NCI-H2029 treated with DMSO at 0.1 percent for 48 hours (cell line): ENCODE data around the gene PDE6H.

Experiments
- DNase-seq: peaks from one replicate; lab custom pipeline; 2025; lab: John Stamatoyannopoulos, UW

The PDE6H gene

DNA sequence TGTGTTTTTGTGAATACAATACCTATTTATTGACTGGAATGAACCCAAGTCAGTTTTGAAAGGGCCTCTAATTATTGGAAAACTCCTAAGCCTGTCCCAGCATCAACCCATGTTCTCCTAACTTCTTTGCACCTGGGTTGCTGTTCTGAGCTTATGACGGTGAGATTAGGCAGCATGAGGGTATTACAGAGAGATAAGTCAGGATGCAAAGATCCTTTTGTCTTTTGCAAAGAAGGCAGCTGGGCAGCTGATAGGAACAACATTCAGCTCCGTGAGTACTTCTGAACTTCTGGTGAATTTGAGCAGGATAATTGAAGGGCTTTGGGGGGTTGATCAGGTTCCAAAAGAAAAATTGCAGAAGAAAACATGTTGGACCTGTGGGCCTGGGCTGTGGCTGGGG is at the start of gene PDE6H:
PDE6H (plus strand) TSS at position 227 of the 400 bp plus-strand sequence. CDS start 4,971 bp downstream, outside the sequence.
- DNase-seq, result no peak

DNA sequence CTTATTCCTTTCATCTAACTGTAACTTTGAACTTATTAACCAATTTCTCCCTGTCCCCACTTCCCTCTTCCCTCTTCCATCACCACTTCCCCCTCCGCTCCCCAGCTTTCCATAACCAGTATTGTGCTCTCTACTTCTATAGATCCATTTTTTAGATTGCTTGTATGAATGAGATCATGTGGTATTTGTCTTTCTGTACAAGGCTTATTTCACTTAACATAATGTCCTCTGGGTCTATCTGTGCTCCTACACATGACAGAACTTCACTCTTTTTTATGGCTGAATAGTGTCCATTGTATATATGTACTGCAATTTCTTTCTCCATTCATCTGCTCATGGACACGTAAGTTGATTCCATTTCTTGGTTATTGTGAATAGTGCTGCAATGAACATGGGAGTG is 48.9 kb upstream of the PDE6H start:
- DNase-seq, result no peak

DNA sequence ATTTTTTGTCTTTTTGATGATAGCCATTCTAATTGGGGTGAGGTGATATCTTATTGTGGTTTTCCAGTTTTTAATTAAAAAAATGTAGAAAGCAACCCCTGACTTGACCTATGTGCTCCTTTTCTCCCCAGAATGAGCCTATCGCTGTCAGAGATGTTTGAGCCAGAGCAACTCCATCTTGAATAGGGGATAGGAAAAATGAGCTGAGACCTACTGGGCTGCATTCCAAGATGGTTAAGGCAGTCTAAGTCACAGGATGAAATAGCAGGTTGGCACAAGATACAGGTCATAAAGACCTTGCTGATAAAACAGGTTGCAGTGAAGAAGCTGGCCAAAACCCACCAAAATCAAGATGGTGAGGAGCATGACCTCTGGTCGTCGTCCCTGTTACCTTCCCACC is 48.3 kb upstream of the PDE6H start:
- DNase-seq, result no peak

DNA sequence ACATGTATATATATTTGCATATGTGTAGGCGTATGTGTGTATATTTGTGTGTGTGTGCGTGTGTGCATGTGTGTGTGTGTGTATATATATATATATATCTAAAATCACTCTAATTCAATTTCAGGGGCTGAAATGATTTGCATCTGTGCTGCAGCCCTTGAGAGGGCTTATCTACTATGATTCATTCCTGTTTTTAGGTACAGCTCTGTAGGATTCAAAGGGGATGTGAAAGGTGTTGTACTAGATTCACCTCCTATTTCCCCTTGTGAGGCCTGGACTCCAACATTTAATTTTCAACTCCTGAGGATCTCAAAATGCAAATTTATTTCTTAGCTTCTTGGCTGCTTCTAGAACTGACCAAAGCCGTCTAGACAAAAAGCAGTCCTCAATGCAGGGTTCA is 45.6 kb upstream of the PDE6H start:
- no peak for DNase-seq

DNA sequence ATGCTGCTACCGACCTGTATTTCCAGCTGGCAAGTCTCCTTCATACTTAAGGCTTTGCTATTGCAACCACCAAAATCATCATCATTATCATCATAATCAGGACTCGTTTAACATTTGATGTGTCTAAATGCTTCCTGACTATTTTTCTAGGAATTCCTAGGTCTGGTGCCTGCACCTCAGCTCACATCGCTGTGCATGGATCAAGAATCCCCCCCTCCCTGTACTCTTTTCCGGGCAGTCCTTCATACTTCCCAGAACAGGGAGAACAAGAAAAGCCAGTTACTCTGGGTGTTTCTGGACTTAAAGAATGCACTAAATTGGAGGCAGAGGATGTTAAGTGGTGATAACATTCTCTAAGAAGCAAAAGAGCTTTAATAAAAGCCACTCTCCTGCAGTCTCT is 43.9 kb upstream of the PDE6H start:
- DNase-seq, result no peak

DNA sequence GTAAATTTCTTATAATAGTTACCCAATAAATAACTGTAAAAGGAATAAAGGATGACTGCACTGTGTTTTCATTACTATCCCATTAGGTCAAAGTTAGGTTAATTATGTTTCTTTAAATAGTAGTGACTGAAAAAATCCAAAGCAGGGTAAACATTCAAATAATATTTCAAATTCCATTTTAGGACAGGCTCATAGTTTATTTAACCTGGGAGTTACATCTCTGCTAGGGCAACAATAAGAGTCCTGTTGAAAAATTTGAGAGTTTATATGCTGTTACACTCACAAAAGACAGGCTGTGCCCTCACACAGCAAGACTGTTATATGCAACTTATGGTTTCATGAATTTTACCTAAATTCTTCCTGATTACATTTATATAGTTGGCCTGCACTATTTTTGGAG is 42.5 kb upstream of the PDE6H start:
- DNase-seq, result no peak

DNA sequence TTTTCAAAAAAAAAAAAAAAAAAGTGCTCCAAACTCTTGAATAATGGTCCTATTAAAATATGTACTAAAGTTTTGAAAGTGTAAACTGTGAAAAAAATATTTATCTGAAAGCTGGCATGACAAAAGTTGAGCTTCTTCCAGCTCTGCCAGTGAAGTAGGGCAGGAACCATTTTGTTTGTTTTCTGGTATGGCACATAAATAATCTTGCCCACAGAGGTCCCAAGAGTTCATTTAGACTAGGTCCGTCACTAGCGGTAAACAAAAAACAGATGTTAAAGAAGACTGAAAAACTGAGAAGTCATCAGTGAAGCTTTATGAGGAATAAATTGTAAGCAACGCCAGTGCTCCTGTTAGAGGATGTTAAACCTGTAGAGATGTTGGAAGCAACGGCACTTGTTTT is 41.5 kb upstream of the PDE6H start:
- DNase-seq, result no peak

DNA sequence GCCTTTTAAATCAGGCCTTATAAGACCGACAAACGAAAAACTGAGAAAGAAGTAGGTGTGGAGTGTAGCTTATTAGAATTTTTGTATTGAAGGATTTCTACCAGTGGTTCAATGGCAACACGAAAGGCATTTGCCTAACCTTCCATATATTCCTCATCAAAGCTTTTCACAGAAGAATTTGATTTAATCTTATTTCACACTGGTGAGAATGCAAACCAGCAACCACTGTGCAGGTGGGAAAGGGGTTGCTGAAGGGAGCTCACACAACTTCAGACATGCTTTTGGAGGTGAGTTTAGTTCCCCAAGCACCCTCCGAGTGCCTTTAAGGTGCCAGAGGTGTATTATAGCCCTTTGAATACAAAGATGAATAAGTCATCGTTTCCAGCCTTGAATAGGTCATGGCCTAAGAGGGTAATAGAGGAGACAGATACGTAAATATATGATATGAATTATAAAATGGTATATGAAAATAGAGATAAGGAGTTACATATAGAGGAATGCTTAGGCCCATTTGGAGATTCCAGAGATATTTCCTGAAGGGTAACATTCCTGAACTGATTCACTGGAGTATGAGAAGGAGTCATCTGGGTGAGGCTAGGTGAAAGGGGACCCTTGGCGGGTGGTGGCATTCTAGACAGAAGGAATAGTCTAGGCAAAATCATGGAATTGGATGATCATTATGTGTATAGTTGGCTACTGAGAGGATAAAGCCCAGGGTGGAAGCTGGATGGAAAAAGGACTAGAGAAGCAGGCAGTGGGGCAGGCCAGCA is 40.9 kb upstream of the PDE6H start:
- no peak for DNase-seq

DNA sequence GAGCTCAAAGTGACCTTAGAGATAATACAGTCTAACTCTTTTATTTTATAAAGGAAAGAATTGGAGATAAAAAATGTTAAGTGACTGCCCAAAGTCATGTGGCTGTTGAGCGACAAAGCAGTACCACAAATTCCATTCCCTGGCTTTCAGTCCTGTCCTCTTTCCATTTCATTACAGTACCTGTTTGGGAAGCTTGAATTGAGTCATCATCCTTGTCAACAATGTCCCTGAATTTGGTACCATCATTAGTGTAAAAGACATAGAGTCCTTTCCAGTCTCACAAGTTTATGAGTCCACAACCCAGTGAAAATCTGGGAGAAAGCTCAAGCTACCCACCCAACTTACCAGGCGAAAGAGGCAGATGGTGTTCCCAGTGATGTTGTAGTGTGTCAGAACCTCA is 38.3 kb upstream of the PDE6H start:
- DNase-seq, result no peak

DNA sequence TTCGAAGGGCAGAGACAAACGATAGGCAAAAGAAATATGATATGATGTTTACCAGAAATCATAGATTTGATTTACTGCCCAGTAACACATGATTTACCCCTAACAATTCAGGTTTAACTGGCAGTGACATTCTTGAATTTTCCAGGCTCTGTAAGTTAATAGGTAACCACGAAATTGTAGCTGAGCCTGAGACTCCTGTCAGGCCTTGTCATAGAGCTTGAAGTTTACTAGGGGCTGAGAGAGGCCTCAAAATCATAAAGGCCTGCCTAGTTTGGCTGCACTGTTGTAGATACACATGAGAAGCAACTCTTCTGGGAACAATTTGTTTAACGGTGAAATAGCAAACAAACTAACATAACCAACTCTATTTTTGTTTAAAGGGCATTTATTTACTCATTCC is 37.8 kb upstream of the PDE6H start:
- no peak for DNase-seq

DNA sequence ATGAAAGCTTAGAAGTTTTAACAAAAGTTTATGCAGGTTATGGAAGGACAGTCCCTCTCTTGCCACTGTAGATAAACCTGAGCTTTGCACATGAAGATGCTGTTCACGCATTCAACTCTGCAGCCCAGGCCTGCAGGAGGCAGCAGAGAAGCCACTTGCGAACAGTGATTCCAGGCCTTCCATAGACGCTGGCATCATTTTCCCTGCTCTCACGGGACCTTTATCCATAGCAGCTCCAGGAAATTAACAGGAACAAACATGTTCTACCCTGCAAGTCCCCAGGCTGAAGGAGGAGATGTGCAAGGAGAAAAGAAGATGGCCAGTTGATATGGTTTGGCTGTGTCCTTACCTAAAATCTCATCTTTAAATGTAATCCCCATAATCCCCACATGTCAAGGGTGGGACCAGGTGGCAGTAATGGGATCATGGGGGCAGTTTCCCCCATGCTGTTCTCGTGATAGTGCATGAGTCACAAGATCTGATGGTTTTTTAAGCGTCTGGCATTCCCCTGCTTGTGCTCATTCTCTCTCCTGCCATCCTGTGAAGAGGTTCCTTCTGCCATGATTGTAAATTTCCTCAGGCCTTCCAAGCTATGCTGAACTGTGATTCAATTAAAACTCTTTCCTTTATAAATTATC is 36.5 kb upstream of the PDE6H start:
- DNase-seq, result no peak

DNA sequence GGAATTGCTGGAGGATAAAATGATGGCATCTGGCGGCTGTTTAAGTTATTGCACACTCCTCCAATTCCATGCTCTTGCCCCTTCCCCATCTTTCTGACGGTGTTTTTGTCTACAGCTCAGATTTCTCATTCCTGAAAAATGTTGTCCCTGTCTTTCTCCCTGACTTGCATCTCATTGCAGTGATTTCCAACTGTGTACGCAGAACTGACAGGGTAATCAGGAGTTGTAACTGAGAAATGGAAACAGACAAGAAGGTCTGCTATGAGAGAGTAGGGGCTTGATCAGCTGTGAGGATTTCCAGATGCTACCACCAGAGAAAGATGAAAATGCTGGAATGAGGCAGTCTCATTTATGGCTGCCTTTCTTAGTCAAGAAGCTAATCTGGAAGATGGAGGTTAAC is 35.8 kb upstream of the PDE6H start:
- DNase-seq, result no peak

DNA sequence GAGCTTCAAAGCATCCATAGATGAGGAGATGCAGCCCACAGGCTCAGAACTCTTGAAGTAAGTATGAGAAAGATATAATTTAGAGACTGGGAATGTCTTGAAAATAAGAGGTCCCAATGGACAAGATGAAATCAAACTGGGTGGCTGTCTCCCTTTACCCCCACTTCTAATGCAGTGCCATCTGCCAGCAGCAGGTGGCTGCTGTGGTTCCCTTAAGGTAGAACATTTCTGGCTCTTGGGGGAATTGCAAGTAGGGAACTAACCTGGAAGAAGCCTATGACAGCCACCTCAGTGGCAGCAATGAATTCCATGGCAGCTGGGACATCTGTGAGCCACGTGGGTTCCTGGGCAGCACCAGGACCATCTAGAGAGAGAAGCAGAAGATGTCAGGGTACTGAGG is 35.2 kb upstream of the PDE6H start:
- DNase-seq, result no peak

DNA sequence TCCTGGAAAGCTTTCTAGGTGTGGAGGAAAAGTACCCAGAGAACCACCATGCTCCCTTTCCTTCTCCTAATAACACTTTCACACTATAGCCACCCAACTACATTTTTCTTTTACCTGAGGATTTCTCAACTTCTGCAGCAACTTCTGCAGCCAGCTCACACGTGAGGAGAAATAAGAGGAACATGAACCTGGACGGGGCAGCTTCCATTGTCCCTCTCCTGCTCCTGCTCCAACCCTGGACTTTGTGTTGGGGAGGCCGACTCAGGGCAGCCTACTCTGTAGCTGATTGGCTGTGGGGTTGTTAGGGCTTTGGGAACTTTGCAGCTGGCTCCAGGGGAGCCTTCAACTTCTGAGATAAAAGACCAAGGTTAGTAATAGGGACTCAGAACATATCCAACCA is 34.5 kb upstream of the PDE6H start, which contains the start of gene ERP27:
ERP27 (minus strand) TSS at position 237 of the 400 bp plus-strand sequence; CDS start at position 208, 29 bp downstream.
- DNase-seq, result no peak

DNA sequence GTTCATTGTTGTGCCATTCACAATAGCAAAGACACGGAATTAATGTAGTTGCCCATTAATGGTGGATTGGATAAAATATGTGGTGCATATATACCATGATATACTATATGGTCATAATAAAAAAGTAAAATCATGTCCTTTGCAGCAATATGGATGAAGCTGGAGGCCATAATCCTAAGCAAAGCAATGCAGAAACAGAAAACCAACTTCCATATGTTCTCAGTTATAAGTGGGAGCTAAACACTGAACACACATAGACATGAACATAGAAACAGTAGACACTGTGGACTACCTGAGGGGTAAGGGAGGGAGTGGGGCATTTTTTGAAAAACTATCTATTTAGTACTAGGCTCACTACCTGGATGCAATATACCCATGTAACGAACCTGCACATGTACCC is 31.5 kb upstream of the PDE6H start:
- no peak for DNase-seq

DNA sequence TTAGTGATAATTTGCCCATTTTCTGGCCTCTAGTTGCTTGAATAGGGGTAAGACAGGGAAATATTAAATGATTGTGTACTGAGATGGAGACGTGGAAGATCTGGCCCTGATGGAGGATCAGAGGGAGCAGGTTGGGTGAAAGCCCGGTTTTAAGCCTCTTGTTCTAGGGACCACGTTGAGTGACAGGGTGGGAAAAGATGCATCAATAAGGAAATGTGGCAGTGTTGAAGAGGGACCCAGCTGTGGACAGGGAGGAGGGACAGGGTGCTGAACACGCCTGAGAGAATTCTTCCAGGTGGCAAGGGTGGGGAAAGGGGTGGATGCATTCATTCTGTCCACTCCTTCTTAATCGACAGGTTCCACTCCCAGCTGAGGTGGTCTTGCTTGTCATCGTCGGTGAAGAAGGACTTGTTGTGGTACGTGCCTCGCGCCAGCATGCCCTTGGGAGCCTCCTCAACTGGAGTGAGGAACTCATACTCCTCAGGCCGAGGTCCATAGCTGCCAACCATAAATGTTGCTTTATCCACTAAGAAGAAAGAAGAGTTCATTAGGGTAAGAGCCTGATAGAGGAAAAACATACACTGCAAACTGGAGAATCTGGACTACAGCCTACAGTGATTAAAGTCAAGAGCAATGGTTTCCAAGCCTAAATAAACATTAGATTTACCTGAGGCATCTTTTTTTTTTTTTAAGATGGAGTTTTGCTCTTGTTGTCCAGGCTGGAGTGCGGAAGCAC is 30.5 kb upstream of the PDE6H start:
- peak; percentile 19 for DNase-seq

DNA sequence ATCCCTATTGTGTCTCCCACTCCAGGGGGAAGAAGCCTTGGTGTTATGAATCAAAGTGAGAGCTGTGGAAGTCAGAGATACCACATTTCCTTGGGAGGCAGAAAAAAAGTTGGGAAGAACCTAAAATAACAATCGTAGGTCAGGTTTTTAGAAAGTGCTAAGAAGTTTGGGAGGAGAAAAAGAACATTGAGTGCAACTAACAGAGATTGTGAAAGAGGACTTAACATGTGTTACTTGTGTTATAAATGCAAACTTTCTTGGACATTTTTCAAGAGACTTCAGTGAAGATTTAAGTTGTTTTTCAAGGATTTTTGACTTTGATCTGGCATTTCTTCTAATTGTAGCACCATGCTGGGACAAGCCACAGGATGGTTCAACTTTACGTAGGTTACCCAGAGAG is 26.7 kb upstream of the PDE6H start:
- DNase-seq, result no peak

DNA sequence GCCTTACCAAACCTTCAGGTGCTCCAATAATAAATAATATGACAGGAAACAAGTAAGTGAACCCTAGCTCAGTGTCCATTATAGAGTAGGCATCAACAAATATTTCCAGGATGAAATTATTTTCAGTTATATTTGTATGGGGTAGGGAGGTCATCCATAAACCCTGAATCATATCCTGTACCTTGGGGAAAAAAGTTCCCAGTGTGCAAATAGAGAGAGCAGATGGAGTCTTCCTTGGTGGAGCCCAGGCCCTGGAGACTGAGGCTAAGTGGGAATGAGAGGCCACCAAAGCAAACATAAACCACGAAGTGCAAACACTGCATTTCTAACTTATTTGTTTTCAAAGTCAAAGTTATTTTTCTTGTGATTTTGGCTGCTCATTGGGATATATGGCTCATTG is 26.0 kb upstream of the PDE6H start:
- no peak for DNase-seq

DNA sequence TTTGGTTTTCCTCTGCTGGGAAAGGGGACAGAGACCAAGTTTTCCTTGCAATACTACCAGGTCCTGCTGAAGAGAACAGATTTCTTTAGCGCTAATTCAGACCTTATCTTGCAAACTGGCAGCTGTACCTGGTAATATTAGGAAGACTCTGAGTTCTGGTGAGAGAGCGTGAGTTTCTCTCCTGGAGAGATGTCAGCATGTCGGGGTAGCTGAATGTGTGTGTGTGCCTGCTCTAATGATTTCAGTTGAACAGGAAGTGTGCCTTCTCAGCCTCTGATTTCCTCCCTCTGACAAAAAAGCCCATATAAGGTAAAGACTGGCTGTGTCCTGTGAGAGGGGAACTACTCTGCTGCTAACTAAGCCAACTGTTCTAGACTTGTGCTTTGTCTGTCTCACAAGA is 24.2 kb upstream of the PDE6H start:
- no peak for DNase-seq

DNA sequence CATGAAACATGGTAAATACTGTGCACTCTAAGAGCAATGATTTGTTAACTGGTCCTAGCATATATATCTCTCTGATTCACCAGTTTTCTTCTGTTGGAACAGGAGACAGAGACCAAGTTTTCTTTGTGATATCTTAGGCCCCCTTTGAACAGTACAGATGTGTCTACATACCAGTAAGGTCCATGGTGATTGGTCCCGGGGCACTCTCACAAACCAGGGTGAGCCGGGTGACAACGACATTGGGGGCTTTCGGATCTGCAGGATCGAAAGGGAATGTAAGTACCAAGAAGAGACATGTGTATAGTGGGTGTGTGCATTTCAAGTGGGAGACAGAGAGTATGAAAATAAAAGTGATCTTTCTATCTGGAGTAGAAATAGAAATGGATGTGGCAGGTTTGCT is 23.2 kb upstream of the PDE6H start:
- no peak for DNase-seq

DNA sequence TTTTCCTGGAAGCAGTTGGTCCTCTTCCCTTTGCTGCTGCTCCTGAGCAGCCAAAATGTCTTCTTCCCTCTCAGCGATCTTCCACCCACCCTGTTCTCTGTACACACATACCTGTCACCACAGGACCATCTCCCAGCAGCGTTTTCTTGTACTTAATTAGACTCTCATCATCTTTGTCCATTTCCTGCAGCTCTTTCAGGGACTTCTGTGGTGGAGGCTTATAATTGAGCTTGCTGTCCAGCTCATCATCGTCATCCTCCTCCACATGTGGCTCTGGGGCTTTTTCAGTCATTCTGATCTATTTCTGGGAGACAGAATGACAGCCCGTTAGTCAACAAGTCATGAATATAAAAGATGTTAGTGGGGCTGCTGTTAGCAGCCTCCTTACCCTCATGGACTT is 22.4 kb upstream of the PDE6H start:
- no peak for DNase-seq

DNA sequence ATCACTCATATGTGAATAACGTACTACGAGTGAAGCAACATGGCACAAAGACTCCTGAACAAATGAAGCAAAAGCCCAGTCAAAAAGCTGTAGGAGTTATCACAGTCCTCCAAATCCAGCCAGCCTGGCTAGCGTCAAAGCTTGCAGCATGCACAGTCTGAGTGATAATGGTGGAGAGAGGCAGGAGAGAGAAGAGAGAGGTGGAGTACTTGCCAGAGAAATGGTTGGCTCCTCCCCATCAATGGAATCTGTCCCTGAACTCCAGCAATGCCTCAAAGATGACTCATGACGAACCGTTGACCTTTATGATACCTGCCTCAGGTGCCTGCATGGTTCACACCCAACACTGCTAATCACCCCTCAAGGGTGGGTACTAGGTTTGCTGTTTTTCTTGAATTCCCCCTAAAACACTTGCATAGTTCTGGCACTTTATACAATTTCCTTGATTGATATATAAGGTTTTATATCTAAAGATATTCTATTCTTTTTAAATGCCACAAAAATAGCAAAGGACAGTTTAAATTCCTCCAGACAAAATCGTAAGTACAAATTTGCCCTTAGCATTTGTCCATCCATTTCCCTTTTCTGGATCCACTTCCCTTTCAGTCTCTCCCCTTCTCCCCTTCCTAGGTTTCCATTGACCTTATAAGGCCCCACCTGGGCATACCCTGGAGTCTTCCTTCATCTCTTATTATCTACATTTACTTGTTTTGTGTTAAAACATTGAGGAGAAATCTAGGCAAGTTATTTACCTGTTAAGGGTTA is 21.7 kb upstream of the PDE6H start:
- no peak for DNase-seq
